ENCODE data around the gene DYNC2LI1.
A peak's percentile ranks its signal among the peaks of the same experiment; 100 is the strongest.
"Not testable (repeated sequence)": the region's sequence is repeated elsewhere in the genome, so short reads cannot be mapped to it uniquely, and the experiment has no call there.

The DYNC2LI1 gene

GRCh38 chr2:43773876-43774613 is at the start of gene DYNC2LI1:
Gene DYNC2LI1, plus strand, starts transcription at chr2:43774039. Its CDS starts 100 bp downstream, at chr2:43774139.
- peak; percentile 13 to 48 for DNase-seq (ENCODE audit: low read depth in 2 of 2)

- DNase-seq (ENCODE audit: low read depth in 2 of 2) = no peak
Observed at GRCh38 chr2:43724728-43725526, 48.9 kb upstream of the DYNC2LI1 start.

GRCh38 chr2:43725711-43726246 is 48.1 kb upstream of the DYNC2LI1 start:
- DNase-seq (ENCODE audit: low read depth in 2 of 2) = no peak

GRCh38 chr2:43726961-43727633 is 46.7 kb upstream of the DYNC2LI1 start:
- not testable (repeated sequence) for DNase-seq (ENCODE audit: low read depth in 2 of 2)

DNA sequence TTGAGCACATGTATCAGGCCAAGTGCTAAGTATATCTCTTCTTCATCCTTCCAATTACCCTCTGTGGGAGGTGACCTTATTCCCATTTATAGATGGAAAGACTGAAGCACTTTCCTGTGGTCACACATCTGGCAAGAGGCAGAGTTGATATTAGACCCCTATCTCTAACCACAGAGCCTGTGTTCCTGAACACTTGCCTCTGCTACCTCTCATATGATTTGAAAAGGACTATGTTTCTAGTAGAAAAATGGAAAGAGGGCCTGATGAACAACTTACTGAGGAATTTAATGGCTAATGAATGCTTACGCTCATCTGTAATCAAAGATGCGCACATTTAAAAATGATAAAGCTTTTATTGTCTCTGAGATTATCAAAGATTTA is 46.2 kb upstream of the DYNC2LI1 start:
- DNase-seq (ENCODE audit: low read depth in 2 of 2) = no peak

DNA sequence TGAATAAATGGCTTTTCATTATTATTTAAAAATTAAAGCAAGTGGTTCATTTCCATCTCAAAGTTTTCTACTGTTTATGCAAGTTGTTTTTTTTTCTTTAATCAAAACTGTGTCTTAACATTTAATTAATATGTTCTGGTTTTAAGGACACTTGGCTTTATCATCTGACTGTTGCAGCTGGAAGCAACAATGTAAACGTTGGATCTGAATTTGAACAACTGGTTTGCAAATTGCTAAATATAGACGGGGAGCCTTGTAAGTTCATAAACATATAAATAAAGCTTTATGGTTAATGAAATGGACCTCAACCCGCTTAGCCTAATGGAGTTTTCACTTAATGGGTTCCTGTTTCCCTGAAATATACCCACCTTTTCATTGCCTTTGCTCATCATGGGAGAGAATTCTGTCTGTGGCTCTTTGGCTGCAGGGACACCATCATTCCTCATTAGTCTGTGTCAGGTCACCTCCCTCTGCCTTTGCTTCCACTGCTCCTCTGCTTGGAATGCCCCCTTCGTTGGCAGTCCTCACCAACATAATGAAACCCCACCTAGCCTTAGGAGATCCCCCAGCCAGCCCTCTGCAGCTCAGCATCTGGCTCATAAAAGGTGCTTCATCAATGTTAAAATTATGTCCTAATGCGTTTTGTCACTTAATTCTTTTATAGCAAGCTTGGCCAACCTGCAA is 44.2 kb upstream of the DYNC2LI1 start:
- no peak for DNase-seq (ENCODE audit: low read depth in 2 of 2)

DNA sequence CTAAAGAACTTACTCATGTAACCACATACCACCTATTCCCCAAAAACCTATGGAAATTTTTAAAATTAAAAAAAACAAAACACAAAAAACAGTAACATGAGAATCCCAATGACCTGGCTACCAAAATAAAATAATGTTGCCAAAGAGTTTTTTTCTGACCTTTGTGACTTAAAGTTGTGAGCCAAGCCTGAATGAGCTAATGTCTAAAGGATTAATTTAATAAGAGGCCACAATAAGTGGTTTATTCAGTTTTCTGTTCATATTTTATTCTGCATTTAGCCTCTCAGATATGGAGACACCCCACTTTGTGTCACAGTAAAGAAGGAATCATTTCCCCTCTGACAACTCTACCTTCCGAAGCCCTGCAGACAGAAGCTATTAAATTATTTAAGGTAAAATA is 42.6 kb upstream of the DYNC2LI1 start:
- DNase-seq (ENCODE audit: low read depth in 2 of 2) = no peak

- DNase-seq (ENCODE audit: low read depth in 2 of 2) = no peak
Observed at GRCh38 chr2:43736637-43737036, 37.2 kb upstream of the DYNC2LI1 start.

- no peak for DNase-seq (ENCODE audit: low read depth in 2 of 2)
Observed at GRCh38 chr2:43737097-43737854, 36.6 kb upstream of the DYNC2LI1 start.

DNA sequence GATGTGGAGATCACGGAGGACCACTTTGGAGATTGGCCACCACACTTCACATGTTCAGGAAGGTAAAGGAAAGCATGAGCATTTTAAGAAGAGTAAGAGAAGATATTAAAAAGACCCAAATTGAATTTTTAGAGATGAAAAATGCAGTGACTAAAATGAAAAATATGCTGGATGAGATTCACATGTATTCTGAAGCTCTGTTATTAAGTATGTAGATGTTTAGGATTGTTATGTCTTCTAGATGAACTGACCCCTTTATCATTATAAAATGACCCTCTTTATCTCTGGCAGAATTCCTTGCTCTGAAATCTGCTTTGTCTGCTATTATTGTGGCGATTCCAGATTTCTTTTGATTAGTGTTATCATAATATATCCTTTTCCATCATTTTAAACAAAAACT is 36.0 kb upstream of the DYNC2LI1 start:
- no peak for DNase-seq (ENCODE audit: low read depth in 2 of 2)

GRCh38 chr2:43738257-43738656 is 35.6 kb upstream of the DYNC2LI1 start:
- no peak for DNase-seq (ENCODE audit: low read depth in 2 of 2)

DNA sequence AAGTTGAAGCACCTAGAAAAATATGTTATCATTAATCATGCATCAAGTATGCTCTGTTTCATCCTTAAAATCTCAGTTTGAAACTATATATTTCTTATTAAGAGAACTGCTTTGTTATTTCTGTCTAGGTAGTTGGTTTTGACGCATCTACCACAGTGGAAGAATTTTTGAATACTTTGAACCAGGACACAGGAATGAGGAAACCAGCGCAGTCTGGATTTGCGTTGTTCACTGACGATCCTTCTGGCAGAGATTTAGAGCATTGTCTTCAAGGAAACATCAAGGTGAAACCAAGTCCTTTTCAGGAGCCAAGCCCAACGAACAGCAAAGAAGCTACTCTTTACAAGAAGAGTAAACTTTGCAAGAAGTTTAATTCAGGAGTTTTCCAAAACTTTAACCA is 30.1 kb upstream of the DYNC2LI1 start:
- DNase-seq (ENCODE audit: low read depth in 2 of 2) = no peak

- no peak for DNase-seq (ENCODE audit: low read depth in 2 of 2)
Observed at GRCh38 chr2:43745457-43745856, 28.4 kb upstream of the DYNC2LI1 start.

DNA sequence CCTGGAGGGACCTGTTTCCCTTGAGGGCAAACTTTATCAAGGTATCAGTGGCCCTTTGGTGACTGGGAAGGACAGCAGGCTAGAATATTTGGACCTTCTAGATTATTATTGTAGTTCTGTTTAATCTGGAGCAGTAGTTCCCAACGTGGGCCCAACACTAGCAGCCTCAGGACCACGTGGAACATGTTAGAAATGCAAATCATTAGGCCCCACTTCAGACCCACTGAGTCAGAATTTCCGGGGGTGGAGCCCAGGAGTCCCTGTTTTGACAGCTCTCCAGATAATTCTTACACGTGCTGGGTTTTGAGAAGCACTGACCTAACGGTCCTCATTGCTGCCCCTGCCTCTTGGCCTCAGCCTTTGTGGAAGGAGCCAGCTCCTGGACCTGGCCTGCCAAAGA is 25.5 kb upstream of the DYNC2LI1 start:
- no peak for DNase-seq (ENCODE audit: low read depth in 2 of 2)

- no peak for DNase-seq (ENCODE audit: low read depth in 2 of 2)
Observed at GRCh38 chr2:43749583-43749982, 24.3 kb upstream of the DYNC2LI1 start.

- no peak for DNase-seq (ENCODE audit: low read depth in 2 of 2)
Observed at GRCh38 chr2:43751476-43751990, 22.3 kb upstream of the DYNC2LI1 start.

GRCh38 chr2:43752302-43752701 is 21.5 kb upstream of the DYNC2LI1 start:
- no peak for DNase-seq (ENCODE audit: low read depth in 2 of 2)

- DNase-seq (ENCODE audit: low read depth in 2 of 2) = no peak
Observed at GRCh38 chr2:43754180-43754579, 19.7 kb upstream of the DYNC2LI1 start.

DNA sequence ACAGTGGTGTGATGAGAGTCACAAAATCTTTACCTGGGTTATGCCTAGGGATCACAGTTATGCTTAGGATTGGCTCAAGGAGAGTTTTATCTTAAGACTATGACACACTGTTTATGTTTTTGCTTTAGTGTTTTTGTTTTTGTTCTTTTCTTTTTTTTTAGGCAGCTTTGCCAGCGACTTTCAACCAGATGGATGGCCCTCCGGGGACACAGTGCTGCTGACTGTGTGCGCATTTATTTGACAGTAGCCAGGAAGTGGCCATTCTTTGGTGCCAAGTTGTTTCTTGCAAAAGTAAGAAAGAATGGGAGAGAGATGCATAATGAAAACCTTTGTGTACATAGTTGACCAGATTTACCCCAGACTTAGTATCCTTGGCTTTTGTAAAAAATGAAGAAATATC is 15.1 kb upstream of the DYNC2LI1 start:
- no peak for DNase-seq (ENCODE audit: low read depth in 2 of 2)

- DNase-seq (ENCODE audit: low read depth in 2 of 2) = no peak
Observed at GRCh38 chr2:43759195-43759594, 14.6 kb upstream of the DYNC2LI1 start.

DNA sequence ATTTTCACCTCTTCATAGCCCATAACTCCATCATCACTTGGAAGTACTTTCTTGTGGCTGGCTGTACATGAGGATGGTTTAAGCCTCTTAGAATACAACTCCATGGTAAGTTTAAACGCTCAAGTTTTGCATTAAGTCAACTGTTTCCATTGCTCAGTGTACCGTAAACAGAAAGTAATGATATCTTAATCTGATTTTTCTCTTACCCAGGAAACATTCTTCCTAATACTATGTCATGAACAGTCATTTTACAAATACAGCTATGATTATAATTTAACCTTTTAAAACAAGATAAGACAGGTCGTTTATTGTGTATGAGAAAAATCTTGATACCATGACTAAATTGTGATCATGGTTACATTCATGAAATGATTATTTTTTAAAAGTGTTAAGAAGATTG is 11.6 kb upstream of the DYNC2LI1 start:
- no peak for DNase-seq (ENCODE audit: low read depth in 2 of 2)
